ENCODE data around the gene SPG7. TPM values are rescaled to one million over a fixed set of nuclear protein-coding genes. Genes with fewer than 3 reads are reported as not detected.

The SPG7 gene
- total and polyA plus RNA-seq, 9 of the 15 experiments (the other 6 are each of a cell fraction or from before 2014, with no cell fraction given): 5.8 to 89.1 (median 49.4) TPM

GRCh38 chr16:89489040-89489897 lies 18.9 kb upstream of the SPG7 start (continued):
- 0 out of 2 replicates have a peak, but pooled peaks have one; percentile 54 for TF ChIP-seq ZBTB40 (IDR thresholded peaks at IDR 0.05)
- TF ChIP-seq ZBTB40 (CRISPR knock-in tag; IDR thresholded peaks at IDR 0.05): no peak
- peak; percentile 52 for TF ChIP-seq POLR2B (IDR thresholded peaks at IDR 0.05; ENCODE audit: low read depth, partially characterized antibody)
- peak; percentile 41 for TF ChIP-seq TAF9B (IDR thresholded peaks at IDR 0.05; ENCODE audit: partially characterized antibody)
